Measurements from ENCODE around the gene KIN. TPM values are rescaled to one million over a fixed set of nuclear protein-coding genes. Genes with fewer than 3 reads are reported as not detected.

The KIN gene
- total RNA-seq, 1 donor from 2014 or later, result 12.9 TPM

- H3K4me3 Mint-ChIP-seq (ENCODE audit: unreplicated experiment), result no peak overlapping the region
- no peaks in the 10 kb centered on the region for H3K36me3 Mint-ChIP-seq (ENCODE audit: unreplicated experiment)
Observed at GRCh38 chr10:7795605-7796004, 7.8 kb upstream of the KIN start.

GRCh38 chr10:7794251-7795026 is 6.6 kb upstream of the KIN start:
- no peak for TF ChIP-seq CTCF (IDR thresholded peaks at IDR 0.05; ENCODE audit: partially characterized antibody, unreplicated experiment)
- Mint-ChIP-seq H3K9me3 (ENCODE audit: unreplicated experiment) (no peaks in the 10 kb centered on the region), H3K27me3 (ENCODE audit: unreplicated experiment) (no peaks in the 10 kb centered on the region), H3K4me3 (ENCODE audit: unreplicated experiment) (no peak overlapping the region), H3K36me3 (ENCODE audit: unreplicated experiment) (no peaks in the 10 kb centered on the region), H3K27ac (ENCODE audit: unreplicated experiment) (no peak overlapping the region), H3K4me1 (ENCODE audit: low read depth, unreplicated experiment) (peaks cover 7% of the 10 kb centered on the region)
- no peak for DNase-seq

More at GRCh38 chr10:7795605-7796004, 7.8 kb upstream of the KIN start:
- peaks cover 5% of the 10 kb centered on the region for H3K4me1 Mint-ChIP-seq (ENCODE audit: low read depth, unreplicated experiment)
- no peak for TF ChIP-seq CTCF (IDR thresholded peaks at IDR 0.05; ENCODE audit: partially characterized antibody, unreplicated experiment)
- no peak overlapping the region for H3K27ac Mint-ChIP-seq (ENCODE audit: unreplicated experiment)
- no peaks in the 10 kb centered on the region for H3K9me3 Mint-ChIP-seq (ENCODE audit: unreplicated experiment)
- H3K27me3 Mint-ChIP-seq (ENCODE audit: unreplicated experiment), result no peaks in the 10 kb centered on the region
- no peak for DNase-seq

GRCh38 chr10:7792541-7792940 is 4.7 kb upstream of the KIN start:
- H3K36me3 Mint-ChIP-seq (ENCODE audit: unreplicated experiment), result no peaks in the 10 kb centered on the region

GRCh38 chr10:7789390-7789789 is 1.6 kb upstream of the KIN start:
- no peak overlapping the region for H3K27ac Mint-ChIP-seq (ENCODE audit: unreplicated experiment)

More at GRCh38 chr10:7792541-7792940, 4.7 kb upstream of the KIN start:
- Mint-ChIP-seq H3K27ac (ENCODE audit: unreplicated experiment) (no peak overlapping the region), H3K4me1 (ENCODE audit: low read depth, unreplicated experiment) (peaks cover 7% of the 10 kb centered on the region), H3K4me3 (ENCODE audit: unreplicated experiment) (no peak overlapping the region), H3K9me3 (ENCODE audit: unreplicated experiment) (peaks cover 2% of the 10 kb centered on the region), H3K27me3 (ENCODE audit: unreplicated experiment) (peaks cover 4% of the 10 kb centered on the region)
- no peak for TF ChIP-seq CTCF (IDR thresholded peaks at IDR 0.05; ENCODE audit: partially characterized antibody, unreplicated experiment)
- no peak for DNase-seq

More at GRCh38 chr10:7789390-7789789, 1.6 kb upstream of the KIN start:
- Mint-ChIP-seq H3K27me3 (ENCODE audit: unreplicated experiment) (peaks cover 5% of the 10 kb centered on the region), H3K36me3 (ENCODE audit: unreplicated experiment) (no peaks in the 10 kb centered on the region), H3K4me1 (ENCODE audit: low read depth, unreplicated experiment) (peaks cover 7% of the 10 kb centered on the region), H3K4me3 (ENCODE audit: unreplicated experiment) (no peak overlapping the region), H3K9me3 (ENCODE audit: unreplicated experiment) (peaks cover 2% of the 10 kb centered on the region)
- no peak for TF ChIP-seq CTCF (IDR thresholded peaks at IDR 0.05; ENCODE audit: partially characterized antibody, unreplicated experiment)
- DNase-seq, result no peak

All from glutamatergic neuron (in vitro differentiated cells).